ENCODE results near the gene TMEM106B. TPM values are rescaled to one million over a fixed set of nuclear protein-coding genes. Genes with fewer than 3 reads are reported as not detected.

Gene TMEM106B
- total RNA-seq, 2 experiments from 2014 or later: 27.1 to 28.8 TPM

GRCh38 chr7:12244694-12245093, 33.6 kb downstream of the TMEM106B start:
- intact Hi-C loops (cut with micrococcal nuclease): no loop called here
- ATAC-seq: no peak
- ChIA-PET CTCF (interaction anchor here (1.3 kb wide), 1 partner anchor 11 kb away, joined by 3 read pairs; no protein-coding TSS in a partner anchor), POLR2A (no interaction called here)
- no peak for TF ChIP-seq CTCF (IDR thresholded peaks at IDR 0.05)
- Mint-ChIP-seq H3K4me1 (ENCODE audit: low read depth) (peaks cover 12% of the 10 kb centered on the region), H3K9me3 (no peaks in the 10 kb centered on the region), H3K4me3 (no peak overlapping the region), H3K27ac (no peak overlapping the region), H3K36me3 (ENCODE audit: low read depth) (peaks cover 9% of the 10 kb centered on the region), H3K27me3 (no peaks in the 10 kb centered on the region)
- no peak for DNase-seq

GRCh38 chr7:12249706-12250105, 38.6 kb downstream of the TMEM106B start:
- Mint-ChIP-seq H3K36me3 (ENCODE audit: low read depth) (peaks cover 21% of the 10 kb centered on the region), H3K27ac (no peak overlapping the region), H3K9me3 (peaks cover 22% of the 10 kb centered on the region), H3K4me3 (no peak overlapping the region), H3K27me3 (peaks cover 3% of the 10 kb centered on the region), H3K4me1 (ENCODE audit: low read depth) (peaks cover 2% of the 10 kb centered on the region)
- no peak for TF ChIP-seq CTCF (IDR thresholded peaks at IDR 0.05)
- CTCF ChIA-PET: interaction anchor here (1.3 kb wide), 1 partner anchor 33 kb away, joined by 3 read pairs; no protein-coding TSS in a partner anchor
- no peak for ATAC-seq
- intact Hi-C loops (cut with micrococcal nuclease): no loop called here
- POLR2A ChIA-PET: no interaction called here
- DNase-seq: no peak

DNA sequence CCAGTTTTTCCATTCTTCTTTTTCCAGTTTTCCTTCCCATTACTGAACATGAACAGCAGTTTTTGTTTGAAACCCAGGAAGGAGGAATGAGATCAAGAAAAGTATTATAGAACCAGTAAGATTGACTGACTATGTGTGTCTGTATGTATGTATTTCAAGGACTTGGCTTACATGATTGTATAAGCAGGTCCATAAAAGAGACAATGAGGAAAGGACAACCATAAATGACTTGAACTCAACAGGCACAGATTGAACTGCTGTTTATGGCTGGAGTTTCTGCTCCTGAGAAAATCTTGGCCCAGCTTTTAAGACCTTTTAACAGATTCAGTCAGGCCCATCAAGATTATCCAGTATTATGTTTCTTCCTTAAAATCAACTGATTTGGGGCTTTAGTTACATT, 39.1 kb downstream of the TMEM106B start:
- ATAC-seq (no peak), DNase-seq (no peak)
- POLR2A ChIA-PET: no interaction called here
- H3K36me3 Mint-ChIP-seq (ENCODE audit: low read depth): peaks cover 21% of the 10 kb centered on the region
- TF ChIP-seq CTCF (IDR thresholded peaks at IDR 0.05): no peak
- no peak overlapping the region for H3K27ac Mint-ChIP-seq
- H3K4me3 Mint-ChIP-seq: no peak overlapping the region
- intact Hi-C loops (cut with micrococcal nuclease): no loop called here
- H3K27me3 Mint-ChIP-seq: peaks cover 3% of the 10 kb centered on the region
- CTCF ChIA-PET: interaction anchor here (1.3 kb wide), 1 partner anchor 33 kb away, joined by 3 read pairs; no protein-coding TSS in a partner anchor
- H3K9me3 Mint-ChIP-seq: peaks cover 22% of the 10 kb centered on the region
- peaks cover 2% of the 10 kb centered on the region for H3K4me1 Mint-ChIP-seq (ENCODE audit: low read depth)

- ATAC-seq: peak; percentile 38
- Mint-ChIP-seq H3K9me3 (peaks cover 22% of the 10 kb centered on the region), H3K4me1 (ENCODE audit: low read depth) (peaks cover 11% of the 10 kb centered on the region), H3K27me3 (peaks cover 1% of the 10 kb centered on the region), H3K36me3 (ENCODE audit: low read depth) (peaks cover 23% of the 10 kb centered on the region), H3K27ac (peak overlapping the region; percentile 73), H3K4me3 (no peak overlapping the region)
- intact Hi-C loops (cut with micrococcal nuclease): no loop called here
- POLR2A ChIA-PET: interaction anchor here (0.6 to 1.9 kb wide), 2 partner anchors 45 to 99 kb away, joined by 3 to 5 read pairs; partner anchors contain the start of gene TMEM106B
- no peak for TF ChIP-seq CTCF (IDR thresholded peaks at IDR 0.05)
- CTCF ChIA-PET: interaction anchor here (0.8 kb wide), 1 partner anchor 11 kb away, joined by 3 read pairs; no protein-coding TSS in a partner anchor
- peak; percentile 20 for DNase-seq
Measured at GRCh38 chr7:12256090-12256489, 45.0 kb downstream of the TMEM106B start.

DNA sequence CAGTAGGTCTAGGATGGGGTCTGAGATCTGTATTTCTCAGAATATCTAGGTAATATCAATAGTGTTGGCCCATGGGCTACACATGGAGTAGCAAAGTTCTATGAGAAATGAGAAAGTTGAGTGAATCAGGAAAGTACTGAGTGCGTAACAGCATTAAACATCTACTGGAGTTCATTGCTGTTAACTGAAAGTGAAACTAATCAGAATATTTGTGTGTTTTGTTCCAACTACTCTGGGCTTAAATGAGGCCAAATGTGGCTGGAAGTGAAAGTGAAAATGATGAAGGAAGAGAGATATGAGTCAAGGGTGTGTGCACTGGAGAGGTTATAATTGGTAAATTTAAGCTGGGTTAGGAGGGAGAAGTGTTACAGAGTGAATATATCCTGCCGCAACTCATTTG, 46.5 kb downstream of the TMEM106B start:
- CTCF ChIA-PET: interaction anchor here (1.4 kb wide), 1 partner anchor 47 kb away, joined by 5 read pairs; the partner anchor contains the start of gene TMEM106B
- DNase-seq (peak; percentile 38), ATAC-seq (peak; percentile 86)
- H3K4me1 Mint-ChIP-seq (ENCODE audit: low read depth): peaks cover 11% of the 10 kb centered on the region
- intact Hi-C loops (cut with micrococcal nuclease): loop anchor here (1.0 kb wide), 1 partner anchor 46 kb away; the partner anchor contains the start of gene TMEM106B
- peaks cover 14% of the 10 kb centered on the region for H3K36me3 Mint-ChIP-seq (ENCODE audit: low read depth)
- POLR2A ChIA-PET: interaction anchor here (0.9 to 2.3 kb wide), 2 partner anchors 9 to 46 kb away, joined by 3 to 11 read pairs; partner anchors contain the start of gene TMEM106B
- no peak for TF ChIP-seq CTCF (IDR thresholded peaks at IDR 0.05)
- H3K27ac Mint-ChIP-seq: no peak overlapping the region
- no peak overlapping the region for H3K4me3 Mint-ChIP-seq
- peaks cover 11% of the 10 kb centered on the region for H3K9me3 Mint-ChIP-seq
- no peaks in the 10 kb centered on the region for H3K27me3 Mint-ChIP-seq
